GM12891 (cell line): ENCODE results near the gene TCTA.

Experiments
- POLR2A ChIP-seq: IDR thresholded peaks from 2 replicates; pipeline ENCODE4 v1.6.1; 2011; ENCODE audit warnings: low read depth, low read length, control low read depth
- POLR2AphosphoS5 ChIP-seq: IDR thresholded peaks from 2 replicates; pipeline ENCODE4 v1.6.1; 2011; ENCODE audit warnings: low read depth, low read length, control low read depth
- POU2F2 ChIP-seq: IDR thresholded peaks from 2 replicates; pipeline ENCODE4 v1.6.1; 2011; ENCODE audit warnings: low read depth, mild to moderate bottlenecking, control low read depth, low read length, moderate library complexity
- SPI1 ChIP-seq: IDR thresholded peaks from 2 replicates; pipeline ENCODE4 v1.6.1; 2011; ENCODE audit warnings: low read depth, low read length, control low read depth
- TAF1 ChIP-seq: IDR thresholded peaks from 2 replicates; pipeline ENCODE4 v1.6.1; 2011; ENCODE audit warnings: low read depth, low read length, control low read depth

DNA sequence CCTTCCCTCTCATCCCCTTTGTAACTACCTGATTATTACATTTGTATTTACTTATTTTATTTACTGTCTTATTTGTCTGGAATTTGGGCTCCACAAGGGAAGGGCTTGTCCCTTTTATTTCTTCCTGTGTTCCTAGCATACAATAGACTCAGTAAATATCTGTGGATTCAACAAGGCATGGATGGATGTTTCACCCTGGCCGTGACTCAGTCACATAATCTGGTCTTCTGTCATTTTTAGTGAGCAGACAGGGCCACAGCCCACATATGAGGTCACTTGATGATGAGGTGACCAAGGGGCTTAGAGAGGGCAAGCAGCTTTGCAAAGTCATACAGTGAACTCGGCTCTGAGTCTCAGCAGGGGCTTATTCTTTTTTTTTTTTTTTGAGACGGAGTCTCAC is 50.0 kb downstream of the TCTA start:
- TF ChIP-seq POLR2A = no peak
- TF ChIP-seq SPI1 = no peak
- TF ChIP-seq TAF1 = no peak
- no peak for TF ChIP-seq POLR2AphosphoS5
- no peak for TF ChIP-seq POU2F2
